Measurements from ENCODE around the gene GRIP1.

The GRIP1 gene

GRCh38 chr12:66644151-66644550 is 34.7 kb downstream of the GRIP1 start:
- no peak for DNase-seq

DNA sequence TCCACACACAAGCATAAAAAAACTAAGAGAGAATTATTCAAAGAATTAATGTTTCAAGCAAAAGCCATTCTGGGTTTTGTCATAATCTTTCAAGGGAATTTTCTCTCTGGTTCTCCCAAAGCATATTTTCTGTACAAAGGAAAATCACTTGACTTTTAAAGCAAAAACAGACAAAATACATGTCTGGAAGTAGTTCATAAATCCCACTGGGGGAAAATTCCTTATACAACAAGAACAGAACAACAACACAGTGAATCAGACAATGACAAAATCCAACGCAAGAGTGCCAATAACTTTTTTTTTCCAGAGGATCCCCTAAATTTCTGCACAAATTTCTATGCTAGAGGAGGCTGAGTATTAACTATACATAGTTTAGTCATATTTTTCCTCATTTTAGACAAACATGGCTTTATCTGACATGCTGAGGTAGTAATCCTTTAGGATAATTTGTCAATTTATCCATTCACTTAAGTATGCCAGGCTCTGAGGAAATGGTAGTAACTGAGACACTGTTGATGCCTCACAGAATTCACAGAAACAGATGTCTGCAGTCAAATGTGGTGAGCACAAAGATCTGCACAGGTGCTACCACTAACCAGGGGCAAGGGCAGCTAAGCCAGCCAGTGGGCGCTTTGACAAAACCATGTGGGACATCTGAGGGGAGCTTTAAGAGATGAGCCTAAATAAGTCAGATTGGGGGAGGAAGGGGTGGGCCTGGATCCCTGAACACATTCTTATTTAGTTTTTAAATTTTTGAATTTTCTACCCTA is 38.0 kb downstream of the GRIP1 start:
- DNase-seq, result no peak

DNA sequence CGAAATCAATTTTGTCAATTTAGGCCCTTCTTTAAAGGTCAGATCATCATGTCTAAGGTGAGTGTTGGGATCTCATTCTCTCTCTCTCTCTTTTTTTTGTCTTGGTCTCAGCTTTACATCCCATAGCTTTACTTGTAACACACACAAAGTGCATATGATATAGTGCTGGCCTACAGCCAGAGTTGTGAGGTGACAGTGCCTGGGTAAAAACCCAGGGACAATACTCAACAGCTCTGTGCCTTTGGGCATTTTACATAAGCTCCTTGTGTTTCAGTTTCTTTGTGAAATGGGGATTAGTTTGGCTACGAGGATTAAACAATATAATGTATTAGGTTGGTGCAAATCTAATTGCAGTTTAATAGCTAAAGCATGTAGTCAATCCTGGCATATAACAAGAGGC is 40.2 kb downstream of the GRIP1 start:
- DNase-seq, result no peak

- no peak for DNase-seq
Observed at GRCh38 chr12:66637699-66638301, 41.1 kb downstream of the GRIP1 start.

GRCh38 chr12:66636771-66637170 is 42.1 kb downstream of the GRIP1 start:
- no peak for DNase-seq

DNA sequence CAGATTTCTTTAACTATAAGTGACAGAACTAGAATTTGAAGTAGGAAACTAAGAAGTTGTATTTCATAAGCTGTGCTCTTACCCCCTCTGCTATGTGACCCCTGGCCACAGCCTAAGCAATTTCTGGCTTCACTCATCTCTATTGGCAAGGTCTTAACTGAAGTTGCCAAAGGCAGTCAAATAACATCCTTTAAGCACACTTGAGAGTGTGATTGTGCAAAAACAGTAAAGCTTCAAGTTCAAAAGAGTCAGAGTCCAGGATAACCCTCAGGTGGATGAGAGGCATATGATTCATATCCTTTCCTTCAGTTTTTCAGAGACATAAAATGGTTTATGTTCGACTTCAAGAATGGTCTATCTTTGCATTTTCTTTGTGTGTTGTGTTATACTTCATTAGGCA is 45.2 kb downstream of the GRIP1 start:
- DNase-seq, result no peak

DNA sequence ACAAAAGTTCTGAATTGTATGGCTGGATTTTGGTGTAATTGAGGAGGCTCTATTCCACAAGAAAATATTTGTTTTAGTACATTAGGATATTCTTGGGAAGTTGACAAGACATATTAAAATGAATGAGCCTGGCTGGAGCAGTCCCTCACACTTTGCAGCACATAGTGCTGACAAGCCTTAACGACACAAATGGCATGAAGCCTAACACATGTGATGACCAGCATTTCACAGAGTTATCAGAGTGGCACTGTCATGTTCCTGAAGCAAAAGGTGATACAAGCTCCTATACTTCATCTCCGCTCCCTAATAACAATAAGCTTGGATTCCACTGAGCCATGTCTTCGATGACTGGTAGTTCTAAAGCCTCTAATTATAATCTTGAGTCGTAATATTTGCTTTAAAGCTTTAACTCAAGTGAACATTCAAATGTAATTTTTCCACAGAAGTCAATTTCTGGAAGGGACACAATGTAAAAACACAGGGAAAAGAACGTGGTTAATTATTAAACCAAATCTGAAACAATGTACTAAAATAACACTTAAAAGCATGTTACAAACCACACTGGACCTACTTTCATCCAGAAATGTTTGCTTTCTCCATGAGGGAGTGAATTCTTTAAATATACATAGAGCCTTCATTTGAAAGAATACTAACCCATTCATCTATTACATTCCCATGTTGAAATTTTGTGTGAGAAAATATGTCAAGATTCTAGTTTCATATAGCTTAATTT is 49.6 kb downstream of the GRIP1 start:
- no peak for DNase-seq

DNA sequence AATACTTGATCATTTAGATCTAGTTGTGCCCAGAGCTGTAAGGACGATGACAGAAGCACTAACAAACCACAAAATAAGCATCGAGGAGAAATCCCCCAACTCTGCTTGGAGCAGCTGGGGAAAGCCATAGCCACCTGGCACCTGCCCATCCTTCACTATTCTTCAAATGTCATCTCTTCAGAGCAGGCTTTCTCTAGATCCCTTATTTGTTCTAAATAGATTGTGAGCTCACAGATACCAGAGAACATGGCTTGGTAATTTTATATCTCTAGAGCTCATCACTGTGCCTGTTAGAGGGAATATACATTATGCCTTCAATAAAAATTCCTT is 50.9 kb downstream of the GRIP1 start:
- no peak for DNase-seq

DNA sequence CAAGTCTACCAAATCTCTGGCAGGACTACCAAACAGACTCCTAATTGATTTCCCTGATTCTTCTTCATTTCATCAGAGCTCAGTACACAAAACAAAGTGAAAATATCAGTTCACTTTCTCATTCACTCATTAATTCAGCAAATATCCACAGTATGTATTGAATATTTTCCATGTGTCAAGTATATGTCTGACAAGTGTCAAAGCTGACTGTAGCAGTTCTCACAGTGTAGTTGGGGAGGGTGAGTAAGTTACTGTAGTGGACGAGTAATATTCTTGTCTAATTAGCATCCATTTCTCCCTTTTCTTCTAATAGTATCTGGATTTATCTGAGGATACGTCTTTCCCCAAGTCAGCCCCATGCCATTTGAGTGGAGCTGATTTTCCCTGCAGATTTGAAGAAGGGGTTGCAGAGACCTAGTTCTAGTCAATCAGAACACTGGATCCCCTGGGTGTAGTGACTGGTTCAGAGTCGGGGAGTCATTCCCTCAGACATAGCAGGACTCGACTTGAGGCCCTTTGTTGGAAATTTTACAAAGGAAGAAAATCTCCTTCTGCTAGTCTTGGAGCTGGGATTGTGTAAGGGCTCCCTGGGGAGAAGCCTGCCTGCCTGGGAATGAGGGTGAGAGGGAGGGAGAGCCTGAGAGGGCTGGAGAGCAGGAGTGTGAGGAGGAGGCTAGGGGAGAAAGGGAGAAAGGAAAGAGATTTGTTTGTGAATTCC is 51.4 kb downstream of the GRIP1 start:
- DNase-seq, result no peak

GRCh38 chr12:66624806-66625205 is 54.1 kb downstream of the GRIP1 start:
- no peak for DNase-seq

DNA sequence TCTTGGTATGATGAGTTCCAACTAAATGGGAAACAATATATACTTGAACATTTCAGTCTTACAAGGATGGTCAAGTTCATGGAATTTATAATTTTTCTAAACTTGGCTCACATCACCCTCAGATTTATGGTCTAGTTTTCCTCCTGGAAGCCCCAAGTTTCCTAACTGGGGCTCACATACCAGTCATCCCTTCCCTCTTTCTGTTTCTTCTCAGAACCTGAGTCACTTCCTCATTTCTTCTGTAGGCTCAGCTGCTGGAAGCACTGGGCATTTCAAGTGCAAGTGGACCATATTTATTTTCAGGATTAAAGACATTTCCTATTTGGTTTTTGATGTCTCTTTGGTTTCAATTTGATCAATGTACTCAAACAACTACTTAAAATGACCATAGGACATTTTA is 55.4 kb downstream of the GRIP1 start:
- no peak for DNase-seq

DNA sequence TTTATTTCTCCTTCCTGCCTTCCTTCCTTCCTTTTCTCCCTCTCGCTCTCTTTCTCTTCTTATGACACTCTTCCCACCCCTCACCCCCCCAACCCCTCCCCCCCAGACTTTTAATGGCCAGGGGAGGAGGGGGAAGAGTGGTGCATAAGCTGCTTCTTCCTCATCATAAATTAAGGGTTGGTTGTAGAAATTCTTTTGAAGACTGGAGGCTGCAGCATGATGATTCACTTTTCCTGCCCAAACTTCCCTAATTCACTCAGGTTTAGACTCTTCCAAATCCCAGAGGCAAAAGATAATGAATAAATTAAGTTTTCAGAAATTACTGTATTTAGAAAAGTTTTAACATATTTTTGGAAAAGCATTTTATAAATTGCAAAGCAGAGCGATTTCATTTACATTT is 58.2 kb downstream of the GRIP1 start:
- DNase-seq, result no peak

- no peak for DNase-seq
Observed at GRCh38 chr12:66620026-66620425, 58.9 kb downstream of the GRIP1 start.

- DNase-seq, result no peak
Observed at GRCh38 chr12:66617991-66618390, 60.9 kb downstream of the GRIP1 start.

- DNase-seq, result no peak
Observed at GRCh38 chr12:66612090-66612775, 66.6 kb downstream of the GRIP1 start.

DNA sequence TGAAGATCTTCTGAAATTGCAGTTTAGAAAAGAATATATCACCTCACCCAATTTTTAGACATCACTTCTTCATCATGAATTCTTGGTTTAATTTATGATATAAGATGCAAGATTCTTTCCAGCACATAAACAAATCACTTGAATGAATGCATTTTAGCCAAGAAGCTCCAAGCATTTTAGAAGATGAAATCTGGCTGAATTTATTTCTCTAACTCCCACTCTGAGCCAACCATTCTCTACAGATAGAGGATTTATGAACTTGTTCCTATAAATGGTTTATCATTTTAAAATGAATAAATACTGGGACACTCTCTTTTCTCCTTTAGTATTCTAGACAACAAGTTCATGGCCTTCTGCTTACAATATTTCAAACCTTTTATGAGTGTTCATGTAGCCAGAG is 71.7 kb downstream of the GRIP1 start:
- DNase-seq, result no peak

GRCh38 chr12:66605293-66605692 is 73.6 kb downstream of the GRIP1 start:
- no peak for DNase-seq

DNA sequence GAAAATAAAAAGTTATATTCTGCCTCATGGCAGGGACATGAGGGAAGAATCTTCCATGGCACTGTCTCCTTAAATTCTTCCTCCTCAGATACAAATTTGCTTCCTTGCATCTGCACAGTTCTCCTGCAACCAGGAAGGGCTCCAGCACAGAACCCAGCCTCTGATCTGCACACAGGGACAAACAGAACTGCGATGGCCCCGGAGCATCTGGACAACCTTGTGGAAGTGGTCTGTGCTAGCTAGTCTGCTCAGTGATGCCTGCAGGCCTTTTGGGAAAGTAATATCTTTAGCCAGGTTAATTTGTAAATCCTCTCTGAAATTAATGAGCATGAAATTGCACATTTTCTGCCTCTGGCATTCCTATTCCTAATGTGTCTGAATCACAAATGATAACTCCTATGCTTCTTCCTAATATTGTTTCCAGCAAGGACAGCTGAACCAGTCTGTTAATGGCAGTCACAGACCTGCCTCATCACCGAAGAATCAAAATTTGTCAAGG is 74.8 kb downstream of the GRIP1 start:
- no peak for DNase-seq

DNA sequence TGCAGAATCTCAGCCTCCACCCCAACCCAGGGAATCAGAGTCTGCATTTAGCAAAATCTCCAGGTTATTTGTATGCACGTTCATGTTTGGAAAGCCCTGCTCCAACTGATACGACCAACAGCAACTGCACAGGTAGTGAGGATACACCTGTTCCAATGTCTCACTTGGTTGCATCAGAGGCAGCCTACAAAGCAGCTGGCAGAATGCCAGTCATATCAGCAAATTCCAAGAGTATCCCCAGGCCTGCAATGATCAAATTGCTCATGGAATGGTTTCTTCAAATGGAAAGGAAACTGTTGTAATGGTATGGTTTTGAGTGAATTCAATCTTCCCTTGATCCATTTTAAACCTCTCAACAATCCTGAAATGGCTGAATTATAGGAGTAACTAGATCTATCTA is 75.4 kb downstream of the GRIP1 start:
- DNase-seq, result no peak

GRCh38 chr12:66602483-66603143 is 76.3 kb downstream of the GRIP1 start:
- DNase-seq, result no peak

GRCh38 chr12:66600903-66601302 is 78.0 kb downstream of the GRIP1 start:
- no peak for DNase-seq

DNA sequence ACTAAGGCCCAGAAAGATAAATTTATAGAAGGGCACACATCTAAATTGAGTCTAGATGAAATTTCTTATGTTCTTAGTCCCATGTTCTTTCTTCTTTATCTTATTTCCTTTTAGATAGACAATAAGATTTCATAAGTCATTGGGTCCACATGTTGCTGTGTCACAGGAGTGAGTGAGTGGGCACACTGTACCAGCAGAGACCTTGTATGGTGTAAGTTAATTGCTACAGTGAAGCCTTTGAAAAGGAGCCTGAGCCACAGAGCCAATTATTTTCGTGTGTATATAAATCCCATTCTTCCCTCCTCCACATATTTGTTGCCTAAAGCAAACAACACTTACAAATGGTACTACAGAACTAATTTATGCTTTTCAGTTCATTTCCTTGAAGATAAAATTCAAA is 79.1 kb downstream of the GRIP1 start:
- no peak for DNase-seq

All from stimulated activated naive CD4-positive, alpha-beta T cell (primary cell).